Breast epithelium (tissue), 3 donors: ENCODE data around the gene MGAT3.

Experiments used
- POLR2A ChIP-seq: fragments of 450-650 bp; IDR thresholded peaks from one replicate; pipeline ENCODE4 v1.6.1; 2016; ENCODE audit warnings: antibody characterized with exemption, mild to moderate bottlenecking, moderate library complexity
- TF ChIP-seq, protein P1 (sequence below), 3 donors: fragments of 450-650 bp; IDR thresholded peaks; one replicate each; pipeline ENCODE4 v1.5.1; 2016 to 2017; ENCODE audit warnings: antibody characterized with exemption in 3 of 3, mild to moderate bottlenecking in 3 of 3, moderate library complexity in 3 of 3

DNA sequence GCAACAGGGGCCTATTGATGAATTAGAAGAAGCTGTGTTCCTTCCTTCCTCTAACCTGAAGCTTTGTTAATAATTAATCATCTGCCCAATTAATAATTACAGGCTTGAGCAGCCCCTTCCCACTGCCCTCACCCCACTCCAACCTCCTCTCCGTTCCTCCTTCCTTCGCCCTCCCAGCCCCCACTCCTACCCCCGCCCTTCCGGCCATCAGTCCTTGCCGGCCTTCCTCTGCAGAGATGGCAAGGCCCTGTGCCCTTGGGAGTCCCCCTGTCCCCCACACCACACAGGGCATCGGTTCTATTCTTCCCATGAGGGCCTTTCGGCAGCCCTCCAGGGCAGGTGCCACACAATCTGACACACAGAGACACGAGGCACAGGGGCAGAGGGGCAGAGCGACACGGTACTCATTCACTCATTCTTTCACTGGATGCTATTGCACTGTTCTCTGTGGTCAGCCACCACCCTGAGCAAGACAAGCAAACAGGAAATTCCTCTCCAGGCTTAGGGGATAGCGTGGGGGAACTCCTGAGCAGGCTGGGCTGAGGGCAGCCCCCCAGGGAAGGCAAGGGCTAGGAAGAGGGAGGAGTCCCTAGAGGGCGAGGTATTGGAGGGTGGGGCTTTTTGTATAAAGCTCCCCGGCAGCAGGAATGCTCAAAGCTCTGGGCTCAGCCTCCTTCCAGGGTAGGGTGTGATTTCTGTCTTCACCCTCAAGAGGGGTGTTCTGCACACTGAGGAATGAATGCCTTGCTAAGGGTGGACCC, 14.7 kb downstream of the MGAT3 start:
- no peak for TF ChIP-seq POLR2A
- TF ChIP-seq, protein P1, sequence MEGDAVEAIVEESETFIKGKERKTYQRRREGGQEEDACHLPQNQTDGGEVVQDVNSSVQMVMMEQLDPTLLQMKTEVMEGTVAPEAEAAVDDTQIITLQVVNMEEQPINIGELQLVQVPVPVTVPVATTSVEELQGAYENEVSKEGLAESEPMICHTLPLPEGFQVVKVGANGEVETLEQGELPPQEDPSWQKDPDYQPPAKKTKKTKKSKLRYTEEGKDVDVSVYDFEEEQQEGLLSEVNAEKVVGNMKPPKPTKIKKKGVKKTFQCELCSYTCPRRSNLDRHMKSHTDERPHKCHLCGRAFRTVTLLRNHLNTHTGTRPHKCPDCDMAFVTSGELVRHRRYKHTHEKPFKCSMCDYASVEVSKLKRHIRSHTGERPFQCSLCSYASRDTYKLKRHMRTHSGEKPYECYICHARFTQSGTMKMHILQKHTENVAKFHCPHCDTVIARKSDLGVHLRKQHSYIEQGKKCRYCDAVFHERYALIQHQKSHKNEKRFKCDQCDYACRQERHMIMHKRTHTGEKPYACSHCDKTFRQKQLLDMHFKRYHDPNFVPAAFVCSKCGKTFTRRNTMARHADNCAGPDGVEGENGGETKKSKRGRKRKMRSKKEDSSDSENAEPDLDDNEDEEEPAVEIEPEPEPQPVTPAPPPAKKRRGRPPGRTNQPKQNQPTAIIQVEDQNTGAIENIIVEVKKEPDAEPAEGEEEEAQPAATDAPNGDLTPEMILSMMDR (IDR thresholded peaks at IDR 0.05) = no peak
